Measurements from ENCODE around the gene CYB561D1. TPM values are rescaled to one million over a fixed set of nuclear protein-coding genes. Genes with fewer than 3 reads are reported as not detected.

CYB561D1 gene
- total and polyA plus RNA-seq, 2 of the 8 experiments (the other 6 are each of a cell fraction or from before 2014, with no cell fraction given), result 3.6 to 3.8 TPM

GRCh38 chr1:109468061-109468460 lies 25.8 kb upstream of the CYB561D1 start (continued):
- no peak for TF ChIP-seq CHD7 (IDR thresholded peaks at IDR 0.05; ENCODE audit: insufficient replicate concordance, low read length)
- no peak for TF ChIP-seq SRF (IDR thresholded peaks at IDR 0.05; ENCODE audit: low read depth, low read length)
- no peak for TF ChIP-seq SUZ12 (IDR thresholded peaks at IDR 0.05; ENCODE audit: low read length)
- no peak for TF ChIP-seq SIRT6 (IDR thresholded peaks at IDR 0.05; ENCODE audit: low read length)

Measured in H1 (cell line).